Naive B cell (primary cell): ENCODE measurements around the gene MFSD8. TPM values are rescaled to one million over a fixed set of nuclear protein-coding genes. Genes with fewer than 3 reads are reported as not detected.

Experiments
- ATAC-seq, 2 donors: fragments of 150-1000 bp; cut with Tn5 transposase; 2 replicates each; pipeline ENCODE4 v1.10.0; 2021; ENCODE audit warnings: low read depth in 2 of 2, mild to moderate bottlenecking in 2 of 2, moderate library complexity in 2 of 2
- DNase-seq: peaks from one replicate; pipeline ENCODE4 v3.0.0; 2022
- H3K27ac Mint-ChIP-seq, 6 donors: one replicate each; pipeline ENCODE4 v1.8.0; 2020 to 2022; ENCODE audit warnings: mild to moderate bottlenecking in 6 of 6, mixed read lengths in 6 of 6, moderate library complexity in 5 of 6, inconsistent platforms in 2 of 6
- H3K27me3 Mint-ChIP-seq, 3 donors: one replicate each; pipeline ENCODE4 v1.8.0; 2021 to 2022; ENCODE audit warnings: mixed read lengths in 3 of 3, mild to moderate bottlenecking in 1 of 3
- H3K36me3 Mint-ChIP-seq, 2 donors: one replicate each; pipeline ENCODE4 v1.8.0; 2020 to 2022; ENCODE audit warnings: mixed read lengths in 2 of 2, inconsistent platforms in 1 of 2, mild to moderate bottlenecking in 1 of 2
- H3K4me1 Mint-ChIP-seq, 3 donors: one replicate each; pipeline ENCODE4 v1.8.0; 2020 to 2022; ENCODE audit warnings: mixed read lengths in 3 of 3, inconsistent platforms in 1 of 3, mild to moderate bottlenecking in 1 of 3, moderate library complexity in 1 of 3
- H3K4me3 Mint-ChIP-seq, 8 donors: one replicate each; pipeline ENCODE4 v1.8.0; 2020 to 2022; ENCODE audit warnings: mild to moderate bottlenecking in 8 of 8, mixed read lengths in 8 of 8, moderate library complexity in 8 of 8, inconsistent platforms in 2 of 8
- H3K9me3 Mint-ChIP-seq, 7 donors: one replicate each; pipeline ENCODE4 v1.8.0; 2020 to 2022; ENCODE audit warnings: mixed read lengths in 7 of 7, mild to moderate bottlenecking in 5 of 7, inconsistent platforms in 2 of 7, moderate library complexity in 1 of 7
- polyA plus RNA-seq, 6 donors: library from polyadenylated mRNA; unstranded; fragments of 300-500 nt; fragmentation: Illumina TruSeq; gene quantifications; one replicate each; pipeline ENCODE4 v1.2.3, GENCODE V29; 2021; ENCODE audit warnings: low read depth in 6 of 6

The MFSD8 gene
- polyA plus RNA-seq, 6 donors from 2014 or later: 7.1 to 13.3 (median 9.5) TPM

- no peak overlapping the region for H3K4me3 Mint-ChIP-seq
- peaks cover 0 to 7% of the 10 kb centered on the region in 2 donors for H3K36me3 Mint-ChIP-seq
- ATAC-seq: no peak
- no peaks in the 10 kb centered on the region for H3K27me3 Mint-ChIP-seq
- DNase-seq: no peak
- no peak overlapping the region for H3K27ac Mint-ChIP-seq
- no peaks in the 10 kb centered on the region for H3K9me3 Mint-ChIP-seq
- peaks cover 0 to 6% (median 0%) of the 10 kb centered on the region in 3 donors for H3K4me1 Mint-ChIP-seq
These were observed 96.8 kb downstream of the MFSD8 start for GRCh38 chr4:127868196-127868595.

Other genes starting within 250 kb of the MFSD8 start
- not detected for gene SLC25A31, start 234.8 kb downstream of the MFSD8 start, polyA plus RNA-seq
- under 1 TPM in 2 of 6 donors, not detected in 4; 0.05 TPM for gene HSPA4L, start 182.9 kb downstream of the MFSD8 start, polyA plus RNA-seq
- gene PLK4, start 84.3 kb downstream of the MFSD8 start, polyA plus RNA-seq: 1 to 10 TPM in 2 of 6 donors, under 1 TPM in 3, not detected in 1; 0.61 to 2.3 (median 0.85) TPM
- gene ABHD18, start 233 bp upstream of the MFSD8 start, polyA plus RNA-seq: 10 to 100 TPM in 1 of 6 donors, 1 to 10 TPM in 5; 3.4 to 12.3 (median 8.5) TPM
- gene LARP1B, start 96.1 kb upstream of the MFSD8 start, polyA plus RNA-seq: 1 to 10 TPM; 3.2 to 8.1 (median 4.3) TPM